ENCODE data around the gene RASSF6.

DNA sequence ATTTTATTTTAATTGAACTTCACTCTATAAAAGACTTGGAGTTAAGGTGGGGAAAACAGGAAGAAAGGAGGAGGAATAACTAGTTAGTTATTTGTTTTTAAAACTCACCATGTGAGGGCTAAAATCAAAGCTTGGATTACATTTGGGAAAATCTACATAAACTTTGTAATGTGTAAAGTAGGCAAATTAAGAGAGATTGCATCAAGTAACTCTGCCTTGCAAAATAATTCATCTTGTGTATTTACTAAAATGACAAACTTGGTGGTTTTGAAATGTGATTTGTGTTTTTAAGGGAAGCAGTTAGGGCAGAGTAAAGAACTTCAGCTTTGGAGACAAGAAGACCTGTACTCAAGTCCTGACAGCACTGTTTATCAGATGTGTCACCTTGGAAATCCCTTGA, 43.3 kb upstream of the RASSF6 start:
- TF ChIP-seq, protein P1, sequence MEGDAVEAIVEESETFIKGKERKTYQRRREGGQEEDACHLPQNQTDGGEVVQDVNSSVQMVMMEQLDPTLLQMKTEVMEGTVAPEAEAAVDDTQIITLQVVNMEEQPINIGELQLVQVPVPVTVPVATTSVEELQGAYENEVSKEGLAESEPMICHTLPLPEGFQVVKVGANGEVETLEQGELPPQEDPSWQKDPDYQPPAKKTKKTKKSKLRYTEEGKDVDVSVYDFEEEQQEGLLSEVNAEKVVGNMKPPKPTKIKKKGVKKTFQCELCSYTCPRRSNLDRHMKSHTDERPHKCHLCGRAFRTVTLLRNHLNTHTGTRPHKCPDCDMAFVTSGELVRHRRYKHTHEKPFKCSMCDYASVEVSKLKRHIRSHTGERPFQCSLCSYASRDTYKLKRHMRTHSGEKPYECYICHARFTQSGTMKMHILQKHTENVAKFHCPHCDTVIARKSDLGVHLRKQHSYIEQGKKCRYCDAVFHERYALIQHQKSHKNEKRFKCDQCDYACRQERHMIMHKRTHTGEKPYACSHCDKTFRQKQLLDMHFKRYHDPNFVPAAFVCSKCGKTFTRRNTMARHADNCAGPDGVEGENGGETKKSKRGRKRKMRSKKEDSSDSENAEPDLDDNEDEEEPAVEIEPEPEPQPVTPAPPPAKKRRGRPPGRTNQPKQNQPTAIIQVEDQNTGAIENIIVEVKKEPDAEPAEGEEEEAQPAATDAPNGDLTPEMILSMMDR (IDR thresholded peaks at IDR 0.05; ENCODE audit: insufficient read depth, low read length) = no peak
- no peak for TF ChIP-seq POLR2AphosphoS5 (IDR thresholded peaks at IDR 0.05; ENCODE audit: low read depth)
- TF ChIP-seq, protein P2, sequence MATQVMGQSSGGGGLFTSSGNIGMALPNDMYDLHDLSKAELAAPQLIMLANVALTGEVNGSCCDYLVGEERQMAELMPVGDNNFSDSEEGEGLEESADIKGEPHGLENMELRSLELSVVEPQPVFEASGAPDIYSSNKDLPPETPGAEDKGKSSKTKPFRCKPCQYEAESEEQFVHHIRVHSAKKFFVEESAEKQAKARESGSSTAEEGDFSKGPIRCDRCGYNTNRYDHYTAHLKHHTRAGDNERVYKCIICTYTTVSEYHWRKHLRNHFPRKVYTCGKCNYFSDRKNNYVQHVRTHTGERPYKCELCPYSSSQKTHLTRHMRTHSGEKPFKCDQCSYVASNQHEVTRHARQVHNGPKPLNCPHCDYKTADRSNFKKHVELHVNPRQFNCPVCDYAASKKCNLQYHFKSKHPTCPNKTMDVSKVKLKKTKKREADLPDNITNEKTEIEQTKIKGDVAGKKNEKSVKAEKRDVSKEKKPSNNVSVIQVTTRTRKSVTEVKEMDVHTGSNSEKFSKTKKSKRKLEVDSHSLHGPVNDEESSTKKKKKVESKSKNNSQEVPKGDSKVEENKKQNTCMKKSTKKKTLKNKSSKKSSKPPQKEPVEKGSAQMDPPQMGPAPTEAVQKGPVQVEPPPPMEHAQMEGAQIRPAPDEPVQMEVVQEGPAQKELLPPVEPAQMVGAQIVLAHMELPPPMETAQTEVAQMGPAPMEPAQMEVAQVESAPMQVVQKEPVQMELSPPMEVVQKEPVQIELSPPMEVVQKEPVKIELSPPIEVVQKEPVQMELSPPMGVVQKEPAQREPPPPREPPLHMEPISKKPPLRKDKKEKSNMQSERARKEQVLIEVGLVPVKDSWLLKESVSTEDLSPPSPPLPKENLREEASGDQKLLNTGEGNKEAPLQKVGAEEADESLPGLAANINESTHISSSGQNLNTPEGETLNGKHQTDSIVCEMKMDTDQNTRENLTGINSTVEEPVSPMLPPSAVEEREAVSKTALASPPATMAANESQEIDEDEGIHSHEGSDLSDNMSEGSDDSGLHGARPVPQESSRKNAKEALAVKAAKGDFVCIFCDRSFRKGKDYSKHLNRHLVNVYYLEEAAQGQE (IDR thresholded peaks at IDR 0.05; ENCODE audit: insufficient replicate concordance, low read depth) = no peak
